ENCODE results near the gene SHC1.

SHC1 gene

GRCh38 chr1:155004352-155005075 is 34.0 kb upstream of the SHC1 start:
- DNase-seq (ENCODE audit: low spot score) (peak; percentile 46), ATAC-seq (ENCODE audit: low read depth) (no peak)
- Histone ChIP-seq H3K4me1 (ENCODE audit: insufficient read depth, poor library complexity, severe bottlenecking) (peaks cover 48% of the 10 kb centered on the region), H3K27me3 (ENCODE audit: insufficient read depth, poor library complexity, severe bottlenecking) (no peaks in the 10 kb centered on the region), H3K36me3 (ENCODE audit: low read depth) (peaks cover 38% of the 10 kb centered on the region), H3K9me3 (ENCODE audit: severe bottlenecking) (no peaks in the 10 kb centered on the region), H3K4me3 (ENCODE audit: severe bottlenecking) (peak overlapping the region; percentile 93), H3K27ac (ENCODE audit: poor library complexity, severe bottlenecking) (peak overlapping the region; percentile 96)
- no peak for TF ChIP-seq CTCF (IDR thresholded peaks at IDR 0.05; ENCODE audit: poor library complexity, severe bottlenecking)

GRCh38 chr1:155003766-155004351 is 33.3 kb upstream of the SHC1 start:
- ATAC-seq (ENCODE audit: low read depth) (peak; percentile 3; the same call in 1 of the 3 replicates), DNase-seq (ENCODE audit: low spot score) (peak; percentile 78)
- Histone ChIP-seq H3K4me1 (ENCODE audit: insufficient read depth, poor library complexity, severe bottlenecking) (peaks cover 48% of the 10 kb centered on the region), H3K4me3 (ENCODE audit: severe bottlenecking) (peak overlapping the region; percentile 93), H3K36me3 (ENCODE audit: low read depth) (peaks cover 36% of the 10 kb centered on the region), H3K27ac (ENCODE audit: poor library complexity, severe bottlenecking) (peak overlapping the region; percentile 96), H3K9me3 (ENCODE audit: severe bottlenecking) (no peaks in the 10 kb centered on the region), H3K27me3 (ENCODE audit: insufficient read depth, poor library complexity, severe bottlenecking) (no peaks in the 10 kb centered on the region)
- TF ChIP-seq CTCF (IDR thresholded peaks at IDR 0.05; ENCODE audit: poor library complexity, severe bottlenecking) = no peak

- Histone ChIP-seq H3K27ac (ENCODE audit: poor library complexity, severe bottlenecking) (peak overlapping the region; percentile 96), H3K27me3 (ENCODE audit: insufficient read depth, poor library complexity, severe bottlenecking) (no peaks in the 10 kb centered on the region), H3K4me3 (ENCODE audit: severe bottlenecking) (peak overlapping the region; percentile 93), H3K36me3 (ENCODE audit: low read depth) (peaks cover 30% of the 10 kb centered on the region), H3K4me1 (ENCODE audit: insufficient read depth, poor library complexity, severe bottlenecking) (peaks cover 45% of the 10 kb centered on the region), H3K9me3 (ENCODE audit: severe bottlenecking) (no peaks in the 10 kb centered on the region)
- ATAC-seq (ENCODE audit: low read depth) = no peak
- no peak for TF ChIP-seq CTCF (IDR thresholded peaks at IDR 0.05; ENCODE audit: poor library complexity, severe bottlenecking)
- peak; percentile 70 for DNase-seq (ENCODE audit: low spot score)
These were observed 32.7 kb upstream of the SHC1 start for GRCh38 chr1:155003227-155003765.

GRCh38 chr1:155002464-155003226 is 32.1 kb upstream of the SHC1 start, which contains the start of gene ZBTB7B:
Gene ZBTB7B (plus strand): TSS chr1:155002802. CDS start chr1:155014661, 11,859 bp downstream.
- H3K27me3 ChIP-seq (ENCODE audit: insufficient read depth, poor library complexity, severe bottlenecking) = no peaks in the 10 kb centered on the region
- H3K4me1 ChIP-seq (ENCODE audit: insufficient read depth, poor library complexity, severe bottlenecking) = peaks cover 38% of the 10 kb centered on the region
- H3K9me3 ChIP-seq (ENCODE audit: severe bottlenecking) = no peaks in the 10 kb centered on the region
- ATAC-seq (ENCODE audit: low read depth) (peak; percentile 2), DNase-seq (ENCODE audit: low spot score) (peak; percentile 72)
- peak within 1 kb of the TSS; percentile 93 for H3K4me3 ChIP-seq (ENCODE audit: severe bottlenecking)
- peaks cover 25% of the 10 kb centered on the region for H3K36me3 ChIP-seq (ENCODE audit: low read depth)
- peak within 1 kb of the TSS; percentile 96 for H3K27ac ChIP-seq (ENCODE audit: poor library complexity, severe bottlenecking)
- no peak for TF ChIP-seq CTCF (IDR thresholded peaks at IDR 0.05; ENCODE audit: poor library complexity, severe bottlenecking)

Data from RWPE2 (cell line).